ENCODE measurements around the gene ADGRD1.

Gene ADGRD1

GRCh38 chr12:130938186-130938585 lies 15.5 kb upstream of the ADGRD1 start:
- no peak for DNase-seq

DNA sequence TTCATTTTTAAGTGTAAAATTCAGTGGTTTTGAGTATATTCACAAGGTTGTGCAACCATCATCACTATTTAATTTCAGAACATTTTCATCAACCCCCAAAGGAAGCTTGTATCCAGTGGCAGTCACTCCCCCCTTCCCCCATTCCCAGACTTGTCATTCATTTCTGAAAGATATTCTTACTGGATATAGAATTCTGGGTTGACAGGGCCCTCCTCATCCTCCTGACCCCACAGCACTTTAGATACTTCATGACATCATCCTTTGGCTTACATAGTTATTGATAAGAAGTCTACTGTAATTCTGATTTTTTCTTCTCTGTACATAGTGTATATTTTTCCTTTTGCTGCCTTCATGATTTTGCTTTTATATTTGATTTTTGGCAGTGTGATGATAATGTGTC lies 8.8 kb upstream of the ADGRD1 start:
- DNase-seq = no peak

DNA sequence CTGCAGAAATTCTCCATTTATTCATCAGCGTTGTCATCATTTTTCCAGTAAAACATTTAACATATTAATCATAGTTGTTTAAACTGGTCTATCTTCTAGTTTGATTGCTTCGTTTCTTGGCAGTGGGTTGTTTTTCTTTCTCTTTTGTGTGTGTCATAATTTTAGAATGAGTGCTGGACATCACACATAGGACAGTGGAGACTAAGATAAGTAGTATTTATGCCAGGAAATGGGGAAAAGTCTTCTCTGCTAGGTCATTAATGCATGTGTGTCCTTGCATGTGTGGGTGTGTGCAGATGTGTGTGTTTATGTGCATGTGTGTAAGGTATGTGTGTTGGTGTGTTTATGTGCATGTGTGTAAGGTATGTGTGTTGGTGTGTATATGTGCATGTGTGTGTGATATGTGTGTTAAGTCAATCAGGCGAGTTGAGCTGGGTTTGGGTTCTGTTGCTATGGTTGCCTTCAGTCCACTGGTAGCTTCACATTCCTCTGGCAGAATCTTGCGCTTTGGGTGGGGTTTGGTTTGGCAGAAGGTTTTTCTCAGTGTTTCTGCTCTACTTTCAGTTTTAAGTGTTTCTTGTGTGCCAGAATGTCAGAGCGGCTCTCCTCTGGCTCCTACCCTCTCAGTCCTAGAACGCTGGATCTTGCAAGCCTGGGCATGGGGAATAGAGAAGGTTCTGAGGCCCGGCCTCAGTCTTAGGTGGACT lies 7.8 kb upstream of the ADGRD1 start:
- DNase-seq = no peak

DNA sequence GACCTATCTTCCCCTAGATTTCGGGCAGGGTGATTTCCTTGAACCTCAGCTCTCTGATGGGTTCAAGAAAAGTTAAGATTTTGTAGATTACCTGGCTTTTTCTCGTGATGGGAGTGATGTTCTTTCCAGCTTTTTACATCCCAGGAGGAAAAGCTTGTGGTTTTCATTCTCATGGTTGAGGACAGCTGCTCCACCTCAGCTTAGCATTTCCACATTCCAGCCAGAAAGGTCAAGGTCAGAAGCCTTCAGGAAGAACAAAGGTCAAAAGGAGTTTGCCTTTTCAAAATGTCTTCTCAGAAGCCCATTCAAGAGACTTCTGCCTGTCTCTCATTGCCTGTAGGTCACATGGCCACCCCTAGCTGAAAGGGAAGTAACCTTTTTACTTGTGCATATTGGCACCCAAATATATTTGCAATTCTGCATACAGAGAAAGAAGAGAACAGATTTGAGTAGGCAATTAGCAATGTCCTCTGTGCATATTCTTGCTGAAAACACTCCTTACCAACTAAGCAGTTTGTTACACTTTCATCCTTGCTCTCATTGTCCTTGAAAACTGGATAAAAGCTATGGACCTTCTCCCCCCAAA lies 6.6 kb upstream of the ADGRD1 start:
- no peak for DNase-seq

DNA sequence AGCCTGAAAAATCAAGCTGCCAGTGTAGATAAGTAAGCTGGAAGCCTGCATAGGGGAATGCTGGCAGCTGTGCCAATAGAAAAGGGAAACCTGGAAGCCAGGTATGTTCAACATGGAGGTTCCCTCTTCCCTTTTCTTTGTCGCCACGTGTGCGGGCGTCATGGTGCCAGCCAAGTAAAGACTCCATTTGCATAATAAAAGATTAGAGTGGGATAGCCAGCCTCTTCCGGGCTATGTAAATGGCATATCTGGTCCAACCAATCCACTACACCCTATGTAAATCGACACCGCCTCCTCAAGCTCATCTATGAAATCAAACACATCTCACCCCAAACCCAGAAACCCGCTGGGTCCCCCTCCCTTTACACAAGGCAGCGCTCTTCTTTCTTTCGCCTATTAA lies 5.6 kb upstream of the ADGRD1 start:
- DNase-seq = no peak

- DNase-seq = no peak
These were observed 5.0 kb upstream of the ADGRD1 start for GRCh38 chr12:130948751-130949150.

GRCh38 chr12:130949806-130950205 lies 3.9 kb upstream of the ADGRD1 start:
- no peak for DNase-seq

DNA sequence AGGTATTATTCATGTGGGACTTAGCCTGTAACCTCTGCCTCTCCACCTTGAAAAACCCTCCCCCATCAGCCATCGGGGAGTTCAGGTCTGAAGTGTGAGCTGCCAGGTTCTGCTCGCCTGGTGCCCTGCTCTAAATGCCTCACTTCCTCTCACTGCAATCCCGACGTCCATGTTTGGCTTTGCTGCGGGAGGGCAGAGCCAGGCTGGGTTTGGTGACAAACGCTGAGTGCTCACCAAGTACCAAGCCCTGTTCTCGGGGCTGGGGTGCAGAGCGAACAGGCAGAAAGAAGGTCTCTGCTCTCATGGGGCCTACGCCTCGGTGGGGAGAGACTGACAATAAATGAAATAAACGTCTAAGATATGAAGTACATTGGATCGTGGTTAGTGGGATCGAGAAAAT lies 2.1 kb upstream of the ADGRD1 start:
- DNase-seq = no peak

GRCh38 chr12:130952171-130952954 lies 1.3 kb upstream of the ADGRD1 start:
- DNase-seq = no peak

DNA sequence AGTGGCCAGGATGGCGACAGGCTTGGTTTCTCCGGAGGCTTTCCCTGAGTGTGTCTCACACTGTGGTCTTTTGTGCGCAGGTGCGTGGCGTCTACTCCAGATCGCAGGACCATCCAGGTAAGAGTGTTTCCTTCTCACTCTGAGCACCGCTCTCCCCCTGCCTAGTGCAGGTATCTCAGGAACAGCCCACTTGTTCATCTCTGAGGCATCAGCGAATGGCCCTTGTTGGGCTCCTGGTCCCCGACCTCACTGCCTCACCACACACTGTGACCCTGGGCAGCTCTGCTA lies 781 bp downstream of the ADGRD1 start:
- no peak for DNase-seq

- peak; percentile 43 for DNase-seq
These were observed 1.6 kb downstream of the ADGRD1 start for GRCh38 chr12:130955238-130955816.

DNA sequence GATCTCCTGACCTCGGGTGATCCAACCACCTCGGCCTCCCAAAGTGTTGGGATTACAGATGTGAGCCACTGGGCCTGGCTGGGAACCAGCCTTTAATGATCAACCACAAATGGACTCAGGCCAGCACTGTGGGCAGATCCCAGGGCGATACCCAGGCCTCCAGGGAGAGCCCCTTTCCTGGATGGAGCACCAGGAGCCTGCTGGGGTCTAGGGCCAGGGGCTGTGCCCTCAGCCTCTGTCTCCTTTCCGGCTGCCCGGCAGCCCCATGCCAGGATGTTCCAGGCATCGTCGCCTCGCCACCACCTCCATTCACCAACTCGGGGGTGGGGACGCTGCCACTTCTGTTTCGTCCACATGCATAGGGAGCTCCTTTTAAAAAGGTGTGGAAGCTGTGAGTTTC lies 2.3 kb downstream of the ADGRD1 start:
- DNase-seq = peak; percentile 20

DNA sequence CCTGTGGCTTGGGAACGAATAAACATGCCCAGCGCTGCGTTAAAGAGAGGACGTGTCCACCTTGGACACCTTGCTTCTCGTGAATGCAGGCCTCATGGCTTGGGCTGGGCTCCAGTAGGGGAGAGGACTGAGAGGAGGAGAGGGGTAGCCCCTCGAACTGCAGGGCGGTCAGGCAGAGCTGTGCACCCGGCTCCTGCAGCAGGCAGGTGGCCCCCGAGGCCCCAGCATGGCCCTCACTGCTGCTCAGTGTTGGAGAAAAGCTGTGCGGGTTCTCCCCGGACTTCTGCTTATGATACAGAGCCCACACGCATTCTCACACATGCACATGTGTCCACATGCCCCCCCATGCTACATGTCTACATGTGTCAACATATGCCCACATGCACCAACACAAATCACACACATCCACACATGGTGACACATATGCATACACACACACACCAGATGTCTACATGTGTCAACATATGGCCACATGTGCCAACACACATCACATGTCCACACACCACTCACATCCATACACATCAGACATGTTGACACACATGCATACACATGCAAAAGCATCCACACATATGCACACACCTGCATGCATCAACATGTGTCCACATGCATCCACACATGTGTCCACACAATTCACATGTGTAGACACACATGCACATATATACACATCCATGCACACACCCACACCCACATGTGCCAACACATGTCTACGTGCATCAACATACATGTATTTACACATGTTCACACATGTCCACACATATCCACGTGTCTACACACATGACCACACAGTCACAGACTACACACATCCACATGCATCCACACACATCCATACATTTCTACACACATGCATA lies 3.0 kb downstream of the ADGRD1 start:
- DNase-seq = peak; percentile 32

DNA sequence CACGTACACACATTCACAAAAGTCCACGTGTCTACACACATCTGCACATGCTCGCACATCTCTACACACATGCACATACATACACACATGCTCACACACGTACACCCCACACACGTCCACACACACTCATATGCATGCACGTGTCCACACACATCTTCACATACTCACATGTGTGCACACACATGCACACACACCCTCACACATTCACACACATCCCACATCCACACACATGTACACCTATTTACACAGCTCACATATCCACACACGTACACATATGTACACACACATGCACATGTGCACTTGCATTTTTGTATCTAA lies 3.6 kb downstream of the ADGRD1 start:
- peak; percentile 16 for DNase-seq

DNA sequence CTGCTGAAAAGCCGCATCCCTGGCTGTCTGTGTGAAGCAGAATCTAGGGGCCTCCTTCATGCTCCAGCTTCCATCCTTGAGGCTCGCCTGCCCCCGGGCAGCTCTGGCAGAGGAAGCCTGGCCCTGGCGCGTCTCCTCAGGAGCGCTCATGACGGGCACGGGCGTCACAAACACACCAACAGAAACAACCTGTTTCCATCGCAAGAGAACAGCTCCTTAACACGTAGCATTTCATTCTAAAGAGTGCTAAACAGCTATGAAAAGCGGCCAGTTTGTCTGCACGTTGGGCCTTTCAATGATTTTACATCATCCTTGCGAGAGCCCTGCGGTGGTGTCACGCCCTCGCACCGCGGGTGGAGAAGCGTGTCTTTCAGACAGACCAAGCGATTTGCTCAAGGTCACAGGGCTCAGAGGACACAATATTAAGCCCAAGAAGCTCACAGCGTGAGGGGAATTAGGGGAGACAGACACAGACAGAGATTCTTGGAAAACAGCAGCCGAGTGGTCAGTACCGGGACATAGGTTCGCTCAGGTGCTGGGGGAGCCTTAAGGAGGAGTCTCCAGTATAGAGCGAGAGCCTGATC lies 4.9 kb downstream of the ADGRD1 start:
- DNase-seq = peak; percentile 22

- DNase-seq = peak; percentile 7
These were observed 5.9 kb downstream of the ADGRD1 start for GRCh38 chr12:130959632-130960031.

DNA sequence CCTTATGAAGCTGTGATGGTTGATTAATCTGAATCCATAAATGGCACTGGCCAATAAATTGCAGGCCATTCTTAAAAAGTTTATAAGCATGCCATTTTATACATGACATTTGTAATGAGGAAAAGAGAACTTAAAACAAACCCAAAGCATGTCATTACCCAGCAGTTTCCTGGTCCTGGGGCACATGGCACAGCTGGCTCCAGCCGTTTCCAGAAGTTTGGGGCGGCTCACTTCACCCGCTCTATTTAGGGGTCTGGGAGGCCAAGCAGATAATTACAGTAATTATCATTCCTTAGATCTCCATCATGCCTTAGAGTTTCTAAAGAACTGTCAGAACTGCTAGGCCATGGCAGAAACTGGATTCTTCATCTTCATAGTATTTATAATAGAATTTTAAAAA lies 6.4 kb downstream of the ADGRD1 start:
- DNase-seq = peak; percentile 43

GRCh38 chr12:130960787-130961186 lies 7.1 kb downstream of the ADGRD1 start:
- peak; percentile 44 for DNase-seq

- DNase-seq = peak; percentile 64
These were observed 8.3 kb downstream of the ADGRD1 start for GRCh38 chr12:130961921-130962451.

GRCh38 chr12:130965214-130965613 lies 11.5 kb downstream of the ADGRD1 start:
- DNase-seq = no peak

- DNase-seq = no peak
These were observed 12.0 kb downstream of the ADGRD1 start for GRCh38 chr12:130965668-130966067.

GRCh38 chr12:130966443-130967030 lies 12.8 kb downstream of the ADGRD1 start:
- DNase-seq = peak; percentile 16
